Loucy (cell line): Measurements from ENCODE around the gene TPSB2.

Experiments used
- EZH2phosphoT487 ChIP-seq: fragments of 200-600 bp; IDR thresholded peaks from 2 replicates; pipeline ENCODE4 v1.6.1; 2018; ENCODE audit warnings: antibody characterized with exemption, mild to moderate bottlenecking, moderate library complexity, borderline replicate concordance
- TF ChIP-seq, protein P1 (sequence below): fragments of 200-600 bp; sonication (generic); conservative IDR thresholded peaks from 2 replicates; pipeline ENCODE4 v1.5.1; 2014; ENCODE audit warnings: mild to moderate bottlenecking, antibody characterized with exemption, low read length

DNA sequence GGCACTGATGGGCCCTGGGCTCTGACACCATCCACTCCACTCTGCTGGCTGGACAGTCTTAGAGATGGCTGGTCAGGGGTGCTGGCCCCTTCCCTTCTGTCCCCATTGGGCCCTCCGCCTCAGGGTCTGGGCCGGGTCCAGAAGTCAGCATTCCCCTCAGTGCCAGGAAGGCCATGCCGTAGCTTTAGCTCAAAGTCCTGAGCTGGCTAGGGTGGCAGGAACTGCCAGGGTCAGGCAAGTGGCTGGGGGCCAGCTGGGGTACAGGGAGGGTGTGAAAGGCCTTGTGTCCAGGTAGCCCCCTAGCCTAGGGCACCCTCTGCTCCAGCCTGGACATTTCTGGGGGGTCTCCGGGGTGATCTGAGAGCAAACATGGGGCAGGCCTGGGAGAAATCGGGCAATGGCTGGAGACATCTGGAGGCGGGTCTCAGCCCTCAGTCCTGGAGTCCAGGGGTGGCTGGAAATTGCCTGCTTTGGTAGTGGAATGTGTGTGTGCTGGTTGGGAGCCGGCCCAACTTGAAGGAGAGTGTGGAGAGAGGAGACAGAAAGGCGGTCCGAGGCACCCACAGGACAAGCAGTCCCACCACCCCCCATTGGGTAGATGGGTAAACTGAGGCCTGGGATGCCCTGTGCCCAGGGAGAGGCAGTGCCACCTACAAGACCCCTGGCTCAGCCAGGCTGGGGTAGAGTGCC, 37.5 kb downstream of the TPSB2 start:
- TF ChIP-seq, protein P1, sequence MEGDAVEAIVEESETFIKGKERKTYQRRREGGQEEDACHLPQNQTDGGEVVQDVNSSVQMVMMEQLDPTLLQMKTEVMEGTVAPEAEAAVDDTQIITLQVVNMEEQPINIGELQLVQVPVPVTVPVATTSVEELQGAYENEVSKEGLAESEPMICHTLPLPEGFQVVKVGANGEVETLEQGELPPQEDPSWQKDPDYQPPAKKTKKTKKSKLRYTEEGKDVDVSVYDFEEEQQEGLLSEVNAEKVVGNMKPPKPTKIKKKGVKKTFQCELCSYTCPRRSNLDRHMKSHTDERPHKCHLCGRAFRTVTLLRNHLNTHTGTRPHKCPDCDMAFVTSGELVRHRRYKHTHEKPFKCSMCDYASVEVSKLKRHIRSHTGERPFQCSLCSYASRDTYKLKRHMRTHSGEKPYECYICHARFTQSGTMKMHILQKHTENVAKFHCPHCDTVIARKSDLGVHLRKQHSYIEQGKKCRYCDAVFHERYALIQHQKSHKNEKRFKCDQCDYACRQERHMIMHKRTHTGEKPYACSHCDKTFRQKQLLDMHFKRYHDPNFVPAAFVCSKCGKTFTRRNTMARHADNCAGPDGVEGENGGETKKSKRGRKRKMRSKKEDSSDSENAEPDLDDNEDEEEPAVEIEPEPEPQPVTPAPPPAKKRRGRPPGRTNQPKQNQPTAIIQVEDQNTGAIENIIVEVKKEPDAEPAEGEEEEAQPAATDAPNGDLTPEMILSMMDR: no peak
- no peak for TF ChIP-seq EZH2phosphoT487
